ENCODE results near the gene HCRT.

DNA sequence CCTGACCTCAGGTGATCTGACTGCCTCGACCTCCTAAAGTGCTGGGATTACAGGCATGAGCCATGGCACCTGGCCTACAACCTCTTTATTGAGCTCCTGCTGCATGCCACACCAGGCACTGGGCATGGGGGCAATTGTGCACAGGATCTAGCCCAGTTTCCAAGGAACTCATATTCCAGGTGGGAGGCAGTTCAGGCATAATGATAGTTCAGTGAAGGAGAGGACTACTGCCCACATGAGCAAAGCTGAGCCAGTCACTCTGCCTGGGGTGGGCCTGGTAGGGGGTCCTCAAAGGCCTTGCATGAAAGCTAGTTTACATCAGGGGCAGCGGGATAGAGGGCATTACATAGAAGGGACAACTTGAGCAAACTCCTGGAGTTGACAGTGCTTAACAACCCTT is 2.6 kb upstream of the HCRT start:
- TF ChIP-seq CTCF (IDR thresholded peaks at IDR 0.05) (no peak), POLR2A (IDR thresholded peaks at IDR 0.05) (no peak)
